ENCODE data around the gene ZNF362. TPM values are rescaled to one million over a fixed set of nuclear protein-coding genes. Genes with fewer than 3 reads are reported as not detected.
A peak's percentile ranks its signal among the peaks of the same experiment; 100 is the strongest.

The ZNF362 gene
- polyA plus RNA-seq, 1 experiment, result 9.0 TPM

- DNase-seq (ENCODE audit: low read depth, low spot score), result no peak
- CTCF ChIA-PET, result no interaction called here
- TF ChIP-seq CTCF (IDR thresholded peaks at IDR 0.05; ENCODE audit: low read depth, low read length), result no peak
- Histone ChIP-seq H3K4me3 (ENCODE audit: low read depth, low read length) (peak overlapping the region; percentile 35; the same call in 1 of the 2 replicates), H3K9me3 (ENCODE audit: control insufficient read depth, insufficient read depth, low read length) (no peaks in the 10 kb centered on the region), H3K27ac (ENCODE audit: low read depth, low read length) (no peak overlapping the region), H3K27me3 (ENCODE audit: control insufficient read depth, insufficient read depth, low read length) (peaks cover 3% of the 10 kb centered on the region)
- POLR2A ChIA-PET, result no interaction called here
Measured at GRCh38 chr1:33256221-33256470, 146 bp upstream of the ZNF362 start.

- no peak for DNase-seq (ENCODE audit: low read depth, low spot score)
- TF ChIP-seq CTCF (IDR thresholded peaks at IDR 0.05; ENCODE audit: low read depth, low read length), result no peak
- no peaks in the 10 kb centered on the region for H3K27me3 ChIP-seq (ENCODE audit: control insufficient read depth, insufficient read depth, low read length)
- CTCF ChIA-PET, result interaction anchor here (1.0 to 2.4 kb wide), 4 partner anchors 39 to 214 kb away, joined by 3 to 12 read pairs (median 3); no protein-coding TSS in a partner anchor
- H3K9me3 ChIP-seq (ENCODE audit: control insufficient read depth, insufficient read depth, low read length), result no peaks in the 10 kb centered on the region
- H3K27ac ChIP-seq (ENCODE audit: low read depth, low read length), result peak overlapping the region; percentile 93
- peak overlapping the region; percentile 71 for H3K4me3 ChIP-seq (ENCODE audit: low read depth, low read length)
- POLR2A ChIA-PET, result interaction anchor here (0.6 to 1.5 kb wide), 6 partner anchors 76 to 693 kb away, joined by 3 to 9 read pairs (median 4); partner anchors contain the start of gene TRIM62
Measured at GRCh38 chr1:33257207-33257771, 997 bp downstream of the ZNF362 start.

GRCh38 chr1:33257772-33258712 lies 1.8 kb downstream of the ZNF362 start:
- ChIA-PET CTCF (interaction anchor here (1.0 to 2.4 kb wide), 4 partner anchors 38 to 213 kb away, joined by 3 to 12 read pairs (median 3); no protein-coding TSS in a partner anchor), POLR2A (interaction anchor here (0.6 to 1.5 kb wide), 5 partner anchors 77 to 694 kb away, joined by 3 to 9 read pairs (median 4); partner anchors contain the start of gene TRIM62)
- H3K27ac ChIP-seq (ENCODE audit: low read depth, low read length), result peak overlapping the region; percentile 93
- peak overlapping the region; percentile 71 for H3K4me3 ChIP-seq (ENCODE audit: low read depth, low read length)
- no peak for TF ChIP-seq CTCF (IDR thresholded peaks at IDR 0.05; ENCODE audit: low read depth, low read length)
- no peaks in the 10 kb centered on the region for H3K27me3 ChIP-seq (ENCODE audit: control insufficient read depth, insufficient read depth, low read length)
- DNase-seq (ENCODE audit: low read depth, low spot score), result no peak
- H3K9me3 ChIP-seq (ENCODE audit: control insufficient read depth, insufficient read depth, low read length), result no peaks in the 10 kb centered on the region

- CTCF ChIA-PET, result interaction anchor here (2.4 kb wide), 1 partner anchor 37 kb away, joined by 12 read pairs; no protein-coding TSS in a partner anchor
- H3K4me3 ChIP-seq (ENCODE audit: low read depth, low read length), result no peak overlapping the region; the same call in 1 of the 2 replicates
- H3K27me3 ChIP-seq (ENCODE audit: control insufficient read depth, insufficient read depth, low read length), result no peaks in the 10 kb centered on the region
- POLR2A ChIA-PET, result no interaction called here
- no peak for DNase-seq (ENCODE audit: low read depth, low spot score)
- H3K9me3 ChIP-seq (ENCODE audit: control insufficient read depth, insufficient read depth, low read length), result no peaks in the 10 kb centered on the region; the same call in 1 of the 2 replicates
- H3K27ac ChIP-seq (ENCODE audit: low read depth, low read length), result no peak overlapping the region
- no peak for TF ChIP-seq CTCF (IDR thresholded peaks at IDR 0.05; ENCODE audit: low read depth, low read length)
Measured at GRCh38 chr1:33258788-33259274, 2.5 kb downstream of the ZNF362 start.
